Amniotic epithelial cell (primary cell): ENCODE results near the gene LRRC34.

Experiments used
- DNase-seq: peaks from one replicate; pipeline ENCODE4 v3.0.0-alpha.2; 2010; ENCODE audit warnings: low read depth

Gene LRRC34

DNA sequence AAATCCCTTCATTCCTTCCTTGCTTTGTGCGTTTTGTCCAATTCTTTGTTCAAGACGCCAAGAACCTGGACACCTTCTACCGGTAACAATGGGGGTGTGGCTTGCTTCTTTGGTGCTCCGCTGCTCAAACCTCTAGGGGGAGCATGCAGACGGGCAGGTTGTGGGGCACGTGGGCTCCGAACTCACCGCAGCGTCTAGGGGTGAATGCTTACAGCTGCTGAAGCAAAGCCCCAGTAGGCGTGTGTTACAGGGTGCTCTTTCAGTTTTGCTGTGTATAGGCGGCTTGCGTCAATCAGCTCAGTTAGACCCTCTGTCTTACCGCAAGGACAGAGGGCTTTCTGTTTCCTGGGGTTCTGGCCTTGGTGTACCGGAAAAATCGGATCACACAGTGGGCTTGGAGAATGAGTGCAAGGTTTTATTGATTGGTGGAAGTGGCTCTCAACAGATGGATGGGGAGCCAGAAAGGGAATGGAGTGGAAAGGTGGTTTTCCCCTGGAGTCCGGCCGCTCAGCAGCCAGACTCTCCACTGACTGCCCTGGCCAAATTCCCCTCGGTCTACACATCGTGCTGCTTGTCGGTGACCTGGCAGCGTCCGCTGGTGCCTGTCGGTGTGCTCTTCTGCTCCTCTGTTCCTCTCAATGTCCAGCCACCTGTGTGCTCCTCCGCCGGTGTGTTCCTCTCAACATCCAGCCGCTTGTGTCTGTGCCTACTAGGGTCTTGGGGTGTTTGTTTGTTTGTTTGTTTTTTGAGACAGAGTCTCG, 1.2 kb upstream of the LRRC34 start:
- peak; percentile 24 for DNase-seq

DNA sequence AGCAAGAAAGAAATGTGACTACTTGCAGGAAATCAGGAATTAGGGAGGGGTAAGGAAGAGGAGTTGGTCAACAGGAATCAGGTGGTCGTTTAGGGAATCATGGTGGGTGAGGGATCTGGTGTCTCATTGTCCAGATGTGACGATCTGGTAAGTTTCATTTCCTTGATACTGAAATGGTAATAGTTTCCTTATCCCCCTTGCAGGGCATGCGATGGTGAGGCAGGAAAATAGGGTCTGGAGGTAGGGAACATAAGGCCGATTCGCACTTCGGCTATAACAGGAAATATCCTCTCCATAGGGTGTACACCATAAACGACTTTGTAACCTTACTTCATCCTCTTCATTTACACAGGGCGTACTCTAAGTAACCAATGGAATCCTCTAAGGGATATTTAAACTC, 574 bp upstream of the LRRC34 start:
- no peak for DNase-seq

DNA sequence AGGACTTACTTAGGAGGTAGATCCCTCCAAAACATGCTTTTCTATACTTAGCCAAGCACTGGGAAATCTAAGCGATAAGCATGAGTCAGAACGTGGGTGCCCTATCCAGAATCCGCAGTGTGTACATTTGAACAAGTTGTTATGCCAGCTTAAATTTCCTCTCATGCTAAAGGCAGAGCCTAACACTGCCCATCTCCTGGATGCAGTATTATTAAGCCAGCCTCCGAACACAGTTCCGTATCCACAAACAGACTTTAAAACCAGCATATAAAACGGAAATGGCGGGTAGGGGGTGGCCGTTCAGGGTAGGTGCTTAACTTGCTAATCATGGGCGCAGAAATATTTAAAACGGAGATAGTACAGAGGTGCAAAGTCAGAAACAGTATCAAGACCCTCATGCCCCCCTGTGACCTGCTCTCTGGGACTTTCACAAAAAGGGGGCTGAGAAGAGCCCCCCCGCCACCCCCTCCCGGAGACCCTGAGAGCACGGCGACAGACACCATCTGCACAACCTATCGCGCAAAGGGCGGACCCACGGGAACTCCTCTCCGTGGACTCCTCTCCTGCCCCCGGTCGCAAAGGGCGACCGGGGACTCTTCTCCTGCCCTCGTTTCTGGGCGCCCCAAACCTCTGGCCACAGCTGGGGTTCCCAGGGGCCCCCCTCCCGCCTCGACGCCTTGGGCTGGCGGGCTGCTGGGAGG, 923 bp downstream of the LRRC34 start:
- peak; percentile 82 for DNase-seq

DNA sequence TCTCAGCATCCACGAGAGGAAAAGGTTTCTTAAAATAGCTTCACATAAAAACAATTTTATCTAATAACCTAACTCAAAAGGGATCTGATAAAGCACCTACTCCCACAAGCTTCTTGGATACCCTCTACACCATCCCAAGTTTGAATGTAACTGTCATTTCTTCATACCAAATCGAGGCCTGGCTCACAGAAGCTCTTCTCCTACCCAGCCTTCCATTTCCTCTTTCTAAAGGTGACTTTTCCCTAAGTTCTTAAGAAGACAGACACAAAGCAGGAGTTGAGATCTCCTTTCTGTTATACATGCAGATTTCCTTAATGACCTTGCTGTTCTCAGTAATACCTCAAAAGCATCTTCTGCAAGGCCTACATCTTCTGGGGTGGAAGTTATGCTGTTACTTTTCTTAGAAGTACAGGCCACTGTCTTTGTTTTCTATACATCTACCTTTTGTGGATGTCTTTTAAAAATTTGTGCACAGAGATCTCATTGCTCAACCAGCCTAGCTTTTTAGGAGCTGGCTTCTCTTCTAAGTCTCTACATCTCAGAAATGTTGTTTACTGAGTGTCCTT, 3.4 kb downstream of the LRRC34 start:
- no peak for DNase-seq

DNA sequence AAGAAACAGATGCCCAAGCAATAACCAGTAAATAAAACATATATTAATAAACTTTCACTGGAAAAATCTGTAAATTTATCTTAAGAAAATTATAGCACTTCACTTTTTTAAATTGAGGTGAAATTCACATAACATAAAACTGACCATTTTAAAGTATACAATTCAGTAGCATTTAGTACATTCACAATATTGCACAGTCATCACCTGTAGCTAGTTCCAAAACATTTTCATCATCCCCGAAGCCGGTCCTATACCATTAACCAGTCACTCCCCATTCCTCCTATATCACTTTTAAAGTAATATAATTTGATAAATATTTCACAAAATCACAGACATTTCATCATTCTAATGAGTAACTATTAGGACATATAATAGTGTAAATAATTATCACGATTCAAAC, 8.0 kb downstream of the LRRC34 start:
- no peak for DNase-seq

DNA sequence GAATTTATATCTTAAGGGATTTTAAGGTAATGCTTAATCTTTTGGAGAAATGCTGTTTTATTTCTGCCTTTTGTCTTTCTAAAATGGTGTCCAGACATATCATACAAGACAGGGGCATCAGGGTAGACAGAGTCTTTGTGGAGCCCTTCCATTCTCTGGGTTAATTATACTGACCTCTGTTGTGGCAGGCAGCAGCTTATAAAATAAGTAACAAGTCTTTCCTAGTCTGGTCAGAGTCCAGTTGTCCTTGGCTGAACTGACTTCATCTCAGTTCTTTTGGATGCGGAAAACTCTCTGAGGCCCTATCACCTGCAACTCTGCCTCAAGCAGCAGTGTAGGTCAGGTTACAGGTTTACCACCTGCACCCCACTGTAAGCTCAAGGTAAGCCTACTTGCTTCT, 20.3 kb downstream of the LRRC34 start:
- DNase-seq, result no peak

DNA sequence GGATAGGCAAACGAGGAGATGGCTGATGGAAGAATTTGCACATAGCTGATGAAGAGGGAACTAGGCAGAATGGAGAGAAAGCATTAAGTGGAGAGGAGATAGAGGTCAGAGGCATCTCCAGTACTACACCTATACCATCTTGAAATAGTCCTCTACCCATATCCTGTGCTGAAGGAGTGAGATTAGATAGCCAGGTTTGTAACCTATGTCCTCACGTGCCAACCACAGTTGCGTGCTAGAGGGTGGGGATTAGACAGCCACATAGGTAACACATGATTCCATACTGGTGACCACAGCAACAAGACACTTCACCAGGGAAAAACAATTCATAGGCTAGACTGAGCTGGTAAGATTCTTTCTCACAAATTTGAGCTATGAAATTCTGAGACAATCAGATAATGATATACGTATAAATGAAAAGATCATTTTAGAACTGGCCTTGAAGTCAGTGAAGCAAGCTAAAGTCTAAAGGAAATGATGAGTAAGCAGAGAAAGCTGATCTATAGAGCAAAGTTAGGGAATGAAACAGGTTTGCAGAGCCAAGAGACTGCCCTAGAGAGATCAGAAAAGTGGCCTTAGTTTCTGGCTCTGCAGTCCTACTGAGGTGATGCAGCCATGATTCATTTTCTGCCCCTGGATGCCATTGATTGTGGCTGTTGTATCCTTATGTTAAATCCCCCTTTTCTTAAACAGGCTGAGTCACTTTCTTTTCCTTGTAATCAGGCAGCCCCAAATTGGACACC, 21.8 kb downstream of the LRRC34 start:
- DNase-seq, result no peak

DNA sequence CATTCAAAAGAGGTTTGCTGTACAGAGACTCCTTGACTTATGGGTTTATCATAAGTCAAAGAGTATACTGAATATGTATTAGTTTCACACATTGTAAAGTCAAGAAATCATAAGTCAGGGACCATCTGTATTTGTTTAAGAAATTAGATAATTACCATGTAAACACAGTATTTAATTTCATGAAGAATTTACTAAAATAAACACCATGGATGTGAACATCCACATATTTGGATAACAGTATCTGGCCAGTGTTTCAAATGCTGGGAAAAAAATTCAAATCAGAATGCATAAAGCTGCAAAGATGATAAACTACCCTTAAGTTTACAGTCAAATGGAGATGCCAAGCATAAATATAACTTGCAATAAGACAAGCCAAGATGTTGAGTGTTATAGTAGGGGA, 22.5 kb downstream of the LRRC34 start:
- no peak for DNase-seq

DNA sequence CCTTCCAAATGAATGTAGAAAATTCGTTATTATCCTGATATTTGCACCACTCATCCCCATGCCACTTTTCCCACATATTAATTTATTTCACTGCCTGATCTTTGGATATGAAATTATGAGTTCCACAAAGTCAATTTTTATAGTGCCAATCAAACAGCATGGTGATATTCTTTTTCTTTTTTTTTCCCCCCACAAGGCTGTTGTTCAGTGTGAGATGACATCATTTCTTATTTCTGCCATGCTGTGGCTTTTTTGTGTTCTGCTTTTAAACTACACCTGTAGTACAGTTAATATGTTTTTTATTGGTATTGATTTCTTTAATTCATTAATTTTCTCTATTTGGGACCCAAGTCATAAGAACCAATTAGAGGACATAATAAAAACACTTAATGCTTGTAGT, 24.9 kb downstream of the LRRC34 start:
- DNase-seq, result no peak

DNA sequence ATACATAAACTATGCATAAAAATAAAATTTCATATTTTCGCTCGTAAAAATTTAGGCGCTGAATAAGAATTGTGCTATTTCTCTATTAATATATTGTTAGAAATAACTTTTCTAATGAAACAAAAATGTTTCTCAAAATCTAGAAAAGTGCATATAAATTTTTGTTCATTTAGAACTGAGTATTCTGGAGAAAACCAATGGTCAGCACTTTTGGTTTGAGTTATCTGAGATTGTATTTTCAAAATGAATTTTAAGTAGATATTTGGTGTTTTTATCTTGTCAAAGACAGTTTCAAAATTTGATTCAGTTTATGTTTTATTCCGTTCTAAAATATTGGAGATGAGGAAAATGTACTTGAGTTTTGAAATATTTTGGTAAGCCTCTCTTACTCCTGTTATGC, 25.6 kb downstream of the LRRC34 start:
- DNase-seq, result no peak

DNA sequence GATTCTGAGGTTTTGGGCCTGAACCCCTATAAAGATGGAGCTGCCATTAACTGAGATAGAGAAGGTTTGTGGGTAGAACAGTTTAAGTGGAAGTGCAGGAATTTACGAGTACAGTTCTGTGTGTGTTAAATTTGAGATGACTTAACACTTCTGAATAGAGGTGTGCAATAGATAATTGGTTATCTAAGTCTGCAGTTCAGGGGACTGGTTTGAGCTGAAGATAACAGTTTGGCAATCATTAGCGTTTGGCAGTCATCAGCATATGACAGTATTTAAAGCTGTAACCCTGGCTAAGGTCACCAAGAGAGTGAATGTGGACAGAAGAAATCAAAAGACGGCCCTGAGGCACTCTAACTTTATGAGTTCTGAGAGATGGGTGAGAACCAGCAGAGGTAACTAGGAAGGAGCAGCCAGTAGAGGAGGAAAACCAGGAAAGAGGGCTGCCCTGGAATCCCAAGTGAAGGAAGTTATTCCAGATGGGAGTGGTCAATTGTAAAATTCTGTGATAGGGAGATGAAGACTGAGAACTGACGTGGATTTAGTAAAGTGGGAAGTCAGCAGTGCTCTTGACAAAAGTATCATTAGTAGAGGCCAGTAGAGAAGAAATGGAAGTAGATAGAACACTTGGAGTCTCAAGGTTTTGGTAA, 31.4 kb downstream of the LRRC34 start:
- no peak for DNase-seq

DNA sequence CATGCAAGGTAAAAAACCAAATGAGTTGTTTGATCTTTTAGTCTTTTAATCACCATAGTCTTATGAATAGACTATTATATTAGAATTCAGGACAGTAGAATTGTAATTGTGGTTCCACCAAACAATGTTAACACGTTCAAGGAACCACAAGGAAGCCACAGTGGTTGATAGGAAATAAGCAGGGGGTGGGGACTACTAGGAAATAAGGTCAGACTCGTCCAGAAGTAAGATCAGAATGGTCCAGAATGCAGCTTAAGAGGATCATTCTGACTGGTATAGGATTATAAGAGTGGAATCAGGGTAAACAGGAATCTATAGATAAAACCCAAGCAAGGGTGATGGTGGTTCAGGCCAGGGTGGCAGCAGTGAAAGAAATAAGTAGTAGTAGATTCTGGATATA, 32.0 kb downstream of the LRRC34 start:
- DNase-seq, result no peak

DNA sequence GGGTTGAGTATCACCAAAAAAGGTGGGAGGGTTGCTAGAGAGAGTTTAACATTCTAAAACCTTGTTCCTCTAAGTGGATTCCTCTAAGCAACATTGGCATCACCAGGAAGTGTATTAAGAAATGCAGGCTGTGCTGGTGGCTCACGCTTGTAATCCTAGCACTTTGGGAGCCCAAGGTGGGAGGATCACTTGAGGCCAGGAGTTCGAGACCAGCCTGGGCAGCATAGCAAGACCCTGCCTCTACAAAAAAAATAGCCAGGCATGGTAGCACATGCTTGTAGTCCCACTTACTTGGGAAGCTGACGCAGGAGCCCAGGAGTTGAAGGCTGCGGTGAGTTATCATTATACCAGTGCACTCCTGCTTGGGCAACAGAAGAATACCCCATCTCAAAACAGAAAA, 34.9 kb downstream of the LRRC34 start:
- no peak for DNase-seq

DNA sequence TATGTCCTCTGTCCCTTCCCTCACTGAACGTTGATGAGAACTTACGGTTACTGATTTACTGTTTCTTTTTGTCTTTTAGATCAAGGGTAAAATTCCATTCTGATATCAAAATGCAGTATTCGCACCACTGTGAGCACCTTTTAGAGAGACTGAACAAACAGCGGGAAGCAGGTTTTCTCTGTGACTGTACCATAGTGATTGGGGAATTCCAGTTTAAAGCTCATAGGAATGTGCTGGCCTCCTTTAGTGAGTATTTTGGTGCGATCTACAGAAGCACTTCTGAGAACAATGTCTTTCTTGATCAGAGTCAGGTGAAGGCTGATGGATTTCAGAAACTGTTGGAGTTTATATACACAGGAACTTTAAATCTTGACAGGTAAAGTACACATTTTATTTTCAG, 38.5 kb downstream of the LRRC34 start:
- DNase-seq, result no peak

DNA sequence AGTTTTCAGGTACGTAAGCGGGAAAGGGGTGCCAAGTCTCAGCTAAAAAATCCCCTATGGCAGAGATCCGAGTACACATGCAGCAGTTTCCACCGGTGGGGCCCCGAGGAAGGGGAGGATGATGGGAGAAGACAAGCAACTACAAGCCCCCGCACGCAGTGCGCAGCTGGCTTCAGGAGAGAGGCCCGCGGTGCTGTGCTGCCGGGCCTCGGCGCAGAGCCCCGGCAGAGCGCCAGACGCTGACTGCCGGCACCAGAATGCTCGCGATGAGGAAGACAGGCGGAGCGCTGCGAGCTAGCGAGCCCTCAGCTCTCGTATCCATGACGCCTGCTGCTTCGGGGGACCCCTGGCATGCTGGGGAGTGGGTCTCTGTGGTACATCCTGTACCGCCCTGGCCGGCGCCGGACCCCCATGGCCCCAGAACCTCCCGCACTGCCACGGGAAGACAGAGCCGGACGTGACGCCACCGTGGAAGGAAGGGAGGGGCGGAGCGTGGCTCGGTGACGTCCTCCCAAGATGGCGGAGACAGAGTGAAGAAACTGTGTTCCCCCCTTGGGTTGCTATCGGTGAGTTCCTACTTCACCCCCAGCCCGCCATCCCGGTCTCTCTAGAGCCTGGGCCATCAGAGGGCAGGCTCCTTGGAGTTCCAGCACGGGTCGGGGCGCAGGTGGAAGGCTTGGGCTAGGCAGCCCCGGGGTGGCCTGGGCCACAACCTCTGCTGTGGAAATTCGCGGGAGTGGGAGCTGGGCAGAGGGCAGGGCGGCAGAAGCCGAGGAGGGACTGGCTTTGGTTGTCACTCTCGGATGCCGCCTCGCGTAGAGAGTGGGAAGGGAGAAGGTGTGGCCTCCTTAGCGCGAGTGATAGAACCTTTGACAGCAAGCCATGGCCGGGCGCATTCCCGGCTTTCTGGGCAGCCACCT, 39.5 kb downstream of the LRRC34 start, which contains the start of gene MYNN:
Gene MYNN, plus strand, starts transcription at position 500 of the 920 bp plus-strand sequence. CDS start 900 bp downstream, outside the sequence.
- DNase-seq, result peak; percentile 82

DNA sequence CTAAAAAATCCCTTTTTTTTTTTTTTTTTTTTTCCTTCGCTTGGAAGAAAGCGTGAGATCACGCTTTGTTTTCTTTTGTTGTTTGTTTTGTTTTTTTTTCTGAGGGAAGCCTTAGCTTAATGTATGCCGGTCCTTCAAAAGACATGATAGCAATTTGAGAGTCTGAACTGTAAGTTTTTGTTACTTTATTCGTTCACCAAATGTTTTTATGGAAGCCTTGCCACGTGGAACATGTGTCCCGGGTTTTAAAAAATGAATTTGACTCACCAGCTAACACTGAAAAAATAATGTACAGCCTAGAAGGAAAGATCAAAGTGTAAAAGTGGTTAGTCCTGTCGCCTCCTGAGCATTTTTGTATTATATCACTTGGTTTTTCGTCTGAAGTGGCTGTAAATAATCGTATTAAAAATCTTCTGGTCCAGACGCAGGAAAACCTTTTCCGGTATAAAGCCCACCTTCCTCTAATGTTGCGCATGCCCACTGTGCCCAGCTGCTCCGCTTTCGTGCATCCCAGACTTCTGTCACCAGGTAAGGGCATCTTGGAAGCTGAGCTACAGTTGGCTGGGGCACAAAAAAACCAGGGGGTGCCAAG, 40.3 kb downstream of the LRRC34 start:
- DNase-seq, result peak; percentile 77

DNA sequence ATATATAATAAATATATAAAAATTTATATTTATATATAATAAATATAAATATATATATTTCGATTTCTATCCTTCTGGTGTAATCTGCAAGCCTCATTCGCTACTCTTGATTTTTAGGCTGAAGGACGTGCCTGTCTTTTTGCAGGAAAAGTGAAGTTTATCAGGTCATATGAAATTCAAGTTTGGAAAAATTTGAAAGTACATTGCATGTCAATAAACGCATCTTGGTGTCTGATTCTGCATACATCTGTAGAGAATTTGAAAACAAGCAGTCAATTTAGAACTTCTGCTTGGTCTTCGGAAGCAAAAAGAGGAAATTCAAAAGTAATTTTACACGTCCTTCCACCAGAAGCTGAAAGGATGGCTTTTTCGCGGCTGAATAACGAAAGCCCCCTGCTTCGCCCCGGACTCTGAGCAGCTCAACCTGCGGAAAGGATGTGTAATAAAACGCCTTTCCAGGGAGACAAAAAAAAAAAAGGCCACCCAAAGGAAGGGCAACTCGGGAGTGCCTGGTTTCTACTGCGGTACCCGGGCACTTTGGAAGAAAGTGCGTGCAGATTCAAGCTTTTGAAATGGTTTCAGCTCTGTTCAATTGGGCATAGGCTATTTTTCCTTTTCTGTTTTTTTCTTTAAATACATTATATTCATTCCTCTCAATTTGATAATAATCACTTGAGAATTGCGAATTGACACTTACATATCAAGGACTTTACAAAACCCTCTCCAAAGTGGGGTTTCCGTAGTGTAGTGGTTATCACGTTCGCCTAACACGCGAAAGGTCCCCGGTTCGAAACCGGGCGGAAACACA, 41.0 kb downstream of the LRRC34 start:
- DNase-seq, result peak; percentile 68

DNA sequence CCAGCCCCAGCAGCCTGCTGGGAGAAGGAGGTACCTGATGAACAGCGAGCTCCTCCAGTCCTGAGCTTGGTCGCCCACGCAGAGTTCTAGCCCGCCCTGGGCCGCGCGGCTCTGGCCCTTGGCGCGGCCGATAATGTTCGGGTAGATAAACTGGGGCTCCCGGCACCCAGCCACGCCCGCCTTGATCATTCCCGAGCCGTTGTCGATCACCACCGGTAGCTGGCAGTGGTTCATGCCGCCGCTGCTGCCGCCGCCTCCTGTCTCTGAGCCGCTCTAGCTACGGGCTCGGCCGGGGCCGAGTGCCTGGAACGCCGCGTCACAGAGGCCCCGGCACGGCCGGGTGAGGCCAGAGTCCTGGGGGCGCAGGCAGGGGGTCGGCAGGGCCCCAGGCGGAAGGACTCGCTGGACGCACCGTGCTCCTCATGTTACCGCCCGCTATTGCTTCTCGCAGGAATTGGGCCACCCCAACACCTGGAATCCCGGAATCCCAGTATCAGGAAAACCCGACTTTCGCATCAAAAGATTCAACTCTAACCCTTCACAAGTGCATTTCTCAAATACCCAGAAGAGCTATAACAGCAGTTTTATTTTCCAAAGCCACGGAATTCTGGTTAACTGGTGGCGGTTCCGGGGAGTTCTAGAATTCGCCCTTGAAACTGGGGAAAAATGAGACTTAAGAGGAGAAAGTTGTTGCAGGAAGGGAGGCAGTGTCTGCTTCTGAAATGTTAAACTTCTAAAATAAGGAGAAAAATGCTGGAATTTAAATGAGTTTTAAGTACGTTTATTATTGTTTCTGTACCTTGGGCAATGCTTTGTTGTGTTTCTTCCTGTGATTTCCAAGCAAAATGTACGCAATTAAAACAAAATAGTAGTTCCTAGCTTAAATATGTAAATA, 43.2 kb downstream of the LRRC34 start, which contains the start of gene ACTRT3:
Gene ACTRT3, minus strand, starts transcription at position 275 of the 895 bp plus-strand sequence. Its CDS starts 41 bp downstream, at position 234.
- DNase-seq, result peak; percentile 79
